Cardiac septum (tissue), 1 donor: ENCODE measurements around the gene TEKTIP1. TPM values are rescaled to one million over a fixed set of nuclear protein-coding genes. Genes with fewer than 3 reads are reported as not detected.
"Not testable (repeated sequence)": the region's sequence is repeated elsewhere in the genome, so short reads cannot be mapped to it uniquely, and the experiment has no call there.

Source experiments
- DNase-seq: peaks from one replicate; pipeline ENCODE4 v3.0.0-alpha.2; 2020; ENCODE audit warnings: low spot score
- intact Hi-C: fragments of 100-400 bp; cut with DNase I; formaldehyde crosslinking; loops from one replicate; pipeline ENCODE4 v1.14.0; 2022
- total RNA-seq: library from RNA; stranded (reverse); fragmentation: NEBNext Ultra II Directional; extraction: Animal tissue kit (Norgen Biotek cat#: 25700); gene quantifications from one replicate; pipeline ENCODE4 v1.2.1, GENCODE V29; 2021
- donor health status: DM: no; HTN: no; CAD: no.

The TEKTIP1 gene
- total RNA-seq, 1 donor from 2014 or later, result 1.7 TPM

DNA sequence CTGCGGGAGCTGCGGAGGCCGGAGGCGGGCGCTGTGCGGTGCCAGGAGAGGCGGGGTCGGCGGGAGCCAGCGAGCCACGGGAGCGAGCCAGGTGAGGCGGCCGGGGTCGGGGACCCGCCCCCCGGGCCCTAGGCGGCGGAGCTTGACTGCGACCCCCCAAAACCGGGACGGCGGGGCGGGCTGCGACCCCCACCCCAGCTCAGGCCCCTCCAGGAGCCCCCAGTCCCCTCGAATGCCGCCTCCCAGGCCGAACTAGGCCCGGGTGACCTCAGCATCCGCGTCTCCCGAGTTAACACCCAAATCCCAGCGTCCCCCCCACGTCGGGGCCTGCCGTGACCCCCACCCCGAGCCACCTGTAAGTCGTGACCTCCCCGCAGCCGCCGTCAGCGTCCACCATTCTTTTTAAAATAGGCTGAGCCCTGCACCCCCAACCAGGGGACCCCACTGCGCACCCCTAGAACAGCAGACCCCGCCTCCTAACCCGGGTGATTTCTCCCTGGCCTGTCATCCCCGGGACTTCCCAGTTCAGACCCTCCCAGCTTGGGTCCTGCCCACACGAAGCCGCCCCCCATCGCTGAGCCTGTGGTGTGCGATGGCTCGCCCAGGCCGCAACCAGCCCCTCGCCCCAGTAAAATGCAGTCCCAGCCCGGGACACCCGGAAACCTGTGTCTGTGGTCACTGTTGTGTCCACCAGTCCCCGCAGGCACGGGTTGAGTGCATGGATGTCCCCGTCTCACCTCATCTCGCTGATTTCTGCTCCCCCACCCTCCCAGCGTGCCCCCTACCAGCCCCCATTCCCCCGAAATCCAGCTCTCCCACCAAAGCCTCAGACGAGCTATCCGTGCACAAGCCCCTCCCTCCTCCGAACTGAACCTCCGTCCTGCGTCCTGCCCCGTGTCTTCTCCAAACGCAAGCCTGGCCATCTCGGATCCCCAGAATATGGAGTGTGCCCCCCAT lies 32.3 kb upstream of the TEKTIP1 start:
- DNase-seq, result no peak
- intact Hi-C loops, result loop anchor here (5.0 kb wide), 1 partner anchor 66 kb away; the partner anchor contains the start of gene HMG20B

GRCh38 chr19:3507371-3508120 lies 31.4 kb upstream of the TEKTIP1 start:
- intact Hi-C loops, result loop anchor here (5.0 kb wide), 1 partner anchor 65 kb away; the partner anchor contains the start of gene HMG20B

GRCh38 chr19:3508121-3508661 lies 30.8 kb upstream of the TEKTIP1 start:
- not testable (repeated sequence) for DNase-seq
- intact Hi-C loops, result loop anchor here (5.0 kb wide), 1 partner anchor 64 kb away; the partner anchor contains the start of gene HMG20B

More at GRCh38 chr19:3507371-3508120, 31.4 kb upstream of the TEKTIP1 start:
- DNase-seq, result no peak

- intact Hi-C loops, result loop anchor here (5.0 kb wide), 1 partner anchor 63 kb away; the partner anchor contains the start of gene HMG20B
These were observed 30.0 kb upstream of the TEKTIP1 start for GRCh38 chr19:3508771-3509535.

DNA sequence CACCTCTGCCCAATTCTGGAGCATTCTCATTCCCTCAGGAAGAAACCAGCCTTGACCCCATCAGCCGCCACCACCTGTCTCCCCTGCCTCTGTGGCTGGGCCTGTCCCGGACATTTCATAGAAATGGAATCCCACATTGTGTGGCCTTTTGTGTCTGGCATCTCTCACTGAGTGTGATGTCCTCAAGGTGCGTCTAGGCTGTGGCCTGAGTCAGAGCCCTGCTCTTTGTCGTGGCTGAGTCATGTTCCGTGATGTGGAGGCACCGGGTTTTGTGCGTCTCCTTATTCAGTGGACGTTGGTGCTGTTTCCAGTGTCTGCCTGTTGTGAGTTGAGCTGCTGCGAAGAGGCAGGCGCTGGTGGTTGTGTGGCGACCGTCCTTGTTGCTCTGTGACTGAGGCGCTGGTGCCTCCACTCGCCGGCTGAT lies 29.4 kb upstream of the TEKTIP1 start:
- intact Hi-C loops, result loop anchor here (5.0 kb wide), 1 partner anchor 63 kb away; the partner anchor contains the start of gene HMG20B

More at GRCh38 chr19:3508771-3509535, 30.0 kb upstream of the TEKTIP1 start:
- DNase-seq, result no peak

DNA sequence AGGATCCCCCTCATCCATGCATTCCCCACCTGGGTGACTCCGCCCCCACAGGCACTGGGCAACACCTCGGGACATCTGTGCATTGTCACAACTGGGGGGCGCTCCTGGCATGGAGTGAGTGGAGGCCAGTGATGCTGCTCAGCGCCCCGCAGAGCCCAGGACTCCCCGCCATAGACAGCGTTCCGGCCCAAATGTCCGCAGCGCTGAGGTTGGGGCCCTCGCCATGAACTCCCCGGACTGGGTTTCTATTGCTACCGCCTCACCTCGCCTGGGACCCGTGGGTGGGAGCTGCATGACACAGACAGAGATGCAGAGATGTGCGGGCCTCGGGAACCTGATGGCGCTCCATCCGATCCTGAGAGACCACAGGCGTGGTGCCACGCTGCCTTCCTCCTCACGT lies 28.2 kb upstream of the TEKTIP1 start:
- DNase-seq, result no peak
- intact Hi-C loops, result no loop called here

More for the DNA sequence above, 29.4 kb upstream of the TEKTIP1 start:
- DNase-seq, result no peak

DNA sequence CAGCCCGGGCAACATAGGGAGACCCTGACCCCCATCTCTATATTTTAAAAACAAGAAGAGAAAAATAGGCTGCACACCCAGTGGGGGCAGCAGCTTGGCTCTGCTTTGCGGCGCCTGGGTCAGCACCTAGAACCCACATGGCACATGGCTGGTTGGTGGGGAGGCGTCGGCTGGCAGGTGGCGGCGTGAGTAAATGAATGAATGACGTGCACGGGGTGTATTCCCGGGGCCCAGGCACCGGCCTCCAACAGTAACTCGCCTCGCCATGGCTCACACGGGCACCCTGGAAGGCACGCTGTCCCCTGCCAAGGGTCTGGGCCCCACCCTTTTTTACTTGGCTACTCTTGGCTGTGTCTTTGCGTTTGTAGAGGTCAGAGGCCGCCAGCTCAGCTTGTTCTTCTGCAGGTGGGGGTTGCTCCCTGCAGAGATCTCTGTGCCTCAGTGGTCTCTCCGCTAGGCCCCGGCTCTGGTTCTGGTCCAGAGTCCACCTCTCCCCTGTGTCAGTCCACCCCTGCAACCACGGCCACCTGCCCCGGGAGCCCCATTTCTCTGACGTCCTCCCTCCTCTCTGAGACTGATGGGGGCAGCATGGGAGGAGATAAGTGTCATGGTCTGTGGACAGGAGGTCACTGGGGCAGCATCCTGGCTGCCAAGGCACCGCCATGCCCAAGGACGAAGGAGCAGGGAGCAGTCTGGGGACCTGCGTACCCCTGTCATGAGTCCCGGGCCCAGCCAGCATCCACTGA lies 27.3 kb upstream of the TEKTIP1 start:
- intact Hi-C loops, result no loop called here
- no peak for DNase-seq

- no peak for DNase-seq
- intact Hi-C loops, result no loop called here
These were observed 26.3 kb upstream of the TEKTIP1 start for GRCh38 chr19:3512562-3513228.

DNA sequence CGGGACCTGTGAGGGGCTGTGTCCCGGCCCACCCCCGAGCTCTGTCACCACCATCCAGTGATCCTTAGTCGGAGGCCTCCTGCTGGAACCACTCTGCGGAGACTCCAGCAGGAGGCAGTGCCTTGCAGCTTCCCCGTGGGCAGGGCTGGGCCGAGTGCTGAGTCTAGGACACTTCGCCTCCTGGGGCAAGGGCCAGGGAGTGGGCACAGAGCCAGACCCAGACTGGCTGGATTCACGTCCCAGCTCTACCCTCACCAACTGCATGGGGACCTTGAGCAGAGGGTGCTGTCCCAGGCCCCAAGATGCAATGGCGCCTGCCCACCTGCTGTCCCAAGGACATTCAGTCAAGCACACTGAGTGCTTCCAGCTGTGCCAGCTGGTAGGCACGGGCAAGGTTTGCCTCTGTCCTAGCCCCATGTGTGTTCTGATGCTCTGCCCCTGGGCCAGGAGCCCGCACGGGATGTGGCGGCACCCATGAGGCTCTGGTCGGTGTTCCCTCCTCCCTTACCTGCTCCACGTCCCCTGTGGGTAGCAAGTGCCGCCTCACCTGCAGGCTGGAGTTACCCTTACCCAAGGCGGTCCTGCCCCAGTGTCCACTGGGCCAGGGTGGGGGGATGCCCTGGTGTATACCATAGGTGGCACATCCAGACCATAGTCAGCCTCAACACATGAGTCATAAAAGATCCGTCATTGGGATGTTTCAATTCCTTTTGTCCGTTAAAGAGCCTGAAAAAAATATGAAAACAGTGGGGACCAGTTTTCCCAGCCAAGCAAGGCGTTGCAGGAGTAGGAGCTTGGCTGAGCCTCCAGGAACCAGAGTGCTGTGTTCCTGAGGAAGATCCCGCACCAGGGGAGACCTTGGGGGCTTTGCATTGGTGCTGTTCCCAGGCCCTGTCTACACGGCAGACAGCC lies 25.5 kb upstream of the TEKTIP1 start:
- DNase-seq, result no peak
- intact Hi-C loops, result no loop called here

DNA sequence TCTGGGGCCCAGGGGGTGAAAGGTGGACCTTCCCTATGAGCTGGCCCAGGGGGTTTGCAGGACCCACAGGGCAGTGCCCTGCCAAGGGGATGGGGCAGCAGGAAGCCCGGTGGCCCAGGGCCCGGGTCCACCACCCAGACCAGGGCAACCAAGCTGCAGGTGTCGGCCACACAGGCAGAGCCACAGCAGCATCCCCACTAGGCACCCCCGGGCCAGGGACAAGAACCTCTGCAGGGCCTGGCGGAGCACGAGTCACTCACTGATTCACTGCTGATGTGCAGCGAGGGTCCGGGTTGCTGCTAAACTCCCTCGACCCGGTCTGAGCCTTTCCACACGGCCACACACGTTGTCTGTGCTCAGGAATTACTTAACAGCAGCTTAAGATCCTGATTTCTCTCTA lies 24.0 kb upstream of the TEKTIP1 start:
- DNase-seq, result no peak
- intact Hi-C loops, result no loop called here

DNA sequence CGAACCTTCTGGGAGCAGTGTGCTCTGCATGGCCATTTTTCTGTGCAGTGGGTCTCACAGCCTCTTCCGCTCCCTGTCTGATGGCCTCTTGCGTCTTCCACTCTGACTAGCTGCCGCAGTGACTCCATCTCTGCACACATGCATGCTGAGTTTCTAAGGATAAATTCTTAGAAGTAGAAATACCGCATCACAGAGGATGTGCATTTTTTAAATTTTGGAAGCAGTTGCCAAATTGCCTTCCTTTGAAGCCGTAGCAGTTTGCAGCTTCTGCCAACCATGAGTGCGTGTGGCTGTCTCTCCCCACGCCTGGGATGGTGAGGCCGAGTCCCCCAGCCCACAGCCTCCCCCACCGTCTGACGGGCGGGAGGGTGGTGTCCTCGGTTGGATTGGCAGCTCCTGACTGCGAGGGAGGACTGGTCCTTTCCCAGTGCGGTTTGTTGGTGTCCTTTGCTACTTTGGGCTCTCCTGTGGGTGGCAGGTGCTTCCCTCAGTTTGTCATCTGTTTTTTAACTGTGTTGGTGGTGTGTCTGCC lies 23.0 kb upstream of the TEKTIP1 start:
- intact Hi-C loops, result no loop called here
- no peak for DNase-seq

DNA sequence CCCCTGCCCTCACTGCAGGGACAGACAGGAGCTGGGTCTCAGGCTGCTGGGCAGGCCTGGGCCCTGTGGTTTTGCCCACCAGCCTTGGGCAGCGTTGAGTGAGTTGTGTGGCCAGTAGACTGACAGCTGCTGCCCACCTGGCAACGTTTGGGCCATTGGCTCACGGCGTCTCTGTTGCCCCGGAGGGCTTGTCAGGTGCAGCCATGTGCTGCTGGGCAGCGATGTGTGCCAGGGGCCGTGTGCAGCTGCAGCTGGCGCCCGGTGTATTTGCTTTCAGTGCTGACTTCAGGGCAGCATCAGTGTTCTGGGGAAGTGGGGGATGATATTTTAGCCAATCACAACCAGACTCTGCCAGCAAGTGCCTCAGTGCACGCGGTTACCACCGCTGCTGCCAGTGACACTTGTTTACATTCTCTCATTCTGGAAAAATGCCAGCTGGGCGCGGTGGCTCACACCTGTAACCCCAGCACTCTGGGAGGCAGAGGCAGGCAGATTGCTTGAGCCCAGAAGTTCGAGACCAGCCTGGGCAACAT lies 22.2 kb upstream of the TEKTIP1 start:
- intact Hi-C loops, result no loop called here

GRCh38 chr19:3517638-3518037 lies 21.3 kb upstream of the TEKTIP1 start:
- intact Hi-C loops, result no loop called here
- no peak for DNase-seq

More for the DNA sequence above, 22.2 kb upstream of the TEKTIP1 start:
- DNase-seq, result no peak

DNA sequence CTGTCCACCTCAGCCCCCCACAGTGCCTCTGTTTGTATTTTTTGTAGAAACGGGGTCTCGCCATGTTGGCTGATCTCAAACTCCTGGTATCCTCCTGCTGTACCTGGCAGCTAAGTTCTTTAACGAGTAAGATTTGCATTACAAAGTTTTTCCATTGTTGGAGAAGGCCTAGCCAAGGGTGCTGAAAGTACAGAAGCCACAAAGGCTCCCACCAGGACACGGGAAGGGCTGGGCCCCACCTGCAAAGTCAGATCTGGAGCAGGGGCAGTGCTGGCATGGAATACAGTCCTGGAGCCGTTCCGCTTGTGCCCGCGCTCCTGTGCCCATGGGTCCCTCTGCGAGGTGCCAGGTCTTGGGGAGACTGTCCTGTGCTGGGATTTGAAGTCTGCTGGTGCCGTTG lies 20.7 kb upstream of the TEKTIP1 start:
- DNase-seq, result no peak
- intact Hi-C loops, result no loop called here

DNA sequence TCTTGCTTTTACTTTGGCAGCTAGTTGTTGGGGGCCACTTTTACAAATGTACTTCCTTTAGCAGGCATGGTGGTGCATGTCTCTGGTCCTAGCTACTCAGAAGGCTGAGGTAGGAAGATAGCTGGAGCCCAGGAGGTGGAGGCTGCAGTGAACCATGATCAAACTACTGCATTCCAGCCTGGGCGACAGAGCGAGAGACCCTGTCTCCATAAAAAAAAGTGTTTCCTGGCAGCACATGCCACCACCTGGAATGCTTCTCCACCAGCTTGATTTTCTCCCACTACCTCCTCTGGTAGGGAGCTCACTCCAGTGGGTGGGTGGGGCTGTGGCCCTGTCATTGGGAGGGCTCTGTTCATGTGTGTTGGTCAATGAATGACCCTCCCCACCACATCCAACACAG lies 20.3 kb upstream of the TEKTIP1 start:
- intact Hi-C loops, result no loop called here
- DNase-seq, result no peak

DNA sequence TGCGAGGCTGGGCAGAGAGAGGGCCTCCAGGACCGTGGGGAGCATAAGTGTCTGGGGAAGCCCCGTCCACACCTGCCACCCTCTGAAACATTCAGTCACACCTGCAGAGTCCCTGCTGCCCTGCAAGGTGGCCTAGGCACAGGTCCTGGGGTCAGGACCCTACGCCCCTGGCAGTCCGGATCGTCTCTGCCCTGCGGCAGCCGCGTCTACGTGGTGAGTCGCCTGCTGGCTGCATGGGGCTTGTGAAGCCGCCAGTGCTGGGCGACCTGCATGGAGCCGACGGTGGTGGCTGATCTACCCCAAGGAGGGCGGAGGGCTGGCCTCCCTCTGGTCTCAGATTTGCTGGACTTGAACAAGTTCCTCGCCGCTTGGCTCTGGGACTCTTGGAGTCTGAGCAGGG lies 19.8 kb upstream of the TEKTIP1 start:
- DNase-seq, result no peak
- intact Hi-C loops, result no loop called here
